HPDE6-E6E7 (cell line): ENCODE data around the gene UNC93A.
"Not testable (repeated sequence)": the region's sequence is repeated elsewhere in the genome, so short reads cannot be mapped to it uniquely, and the experiment has no call there.

Source experiments
- DNase-seq: peaks from one replicate; pipeline ENCODE4 v3.0.0; 2011; ENCODE audit warnings: missing footprints; ENCODE audit errors: extremely low spot score

UNC93A gene

DNA sequence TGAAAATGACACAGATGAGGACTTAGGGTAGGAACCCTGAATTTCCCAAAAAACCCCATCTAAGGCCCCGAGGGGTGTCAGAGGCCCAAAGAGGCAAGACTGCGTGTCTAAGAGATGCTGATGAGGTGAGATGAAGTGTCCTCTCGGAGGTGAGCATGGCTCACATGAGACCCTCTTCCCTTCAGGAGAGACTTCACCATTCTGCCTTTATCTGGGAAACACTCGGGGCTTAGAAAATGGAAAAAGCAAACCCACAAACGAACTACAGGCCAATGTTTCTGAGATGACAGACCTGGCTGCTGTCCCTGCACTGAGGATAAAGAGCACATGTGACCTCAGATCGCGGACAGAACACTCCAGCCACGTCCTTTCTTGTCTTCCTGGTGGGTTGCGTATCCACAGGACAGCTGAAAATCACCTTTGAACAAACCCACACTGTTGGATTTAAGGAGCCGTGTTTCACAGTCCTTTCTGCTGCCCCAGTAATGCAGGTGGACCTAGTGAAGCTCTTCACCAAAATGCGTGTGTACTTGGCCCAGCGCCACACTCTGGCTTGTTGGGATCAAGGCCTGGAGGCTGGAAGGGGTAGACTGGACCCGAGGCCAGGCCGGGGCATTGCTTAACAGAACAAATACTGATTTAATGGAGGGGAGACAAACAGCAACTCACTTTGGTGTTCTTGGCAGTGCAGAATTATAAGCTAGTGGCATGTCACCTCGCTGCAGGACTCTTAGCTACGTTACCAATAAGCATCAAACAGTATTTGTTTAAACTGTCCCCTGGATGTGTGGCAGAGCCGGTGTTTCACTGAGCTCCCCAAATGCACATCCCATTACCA, 18.5 kb downstream of the UNC93A start:
- DNase-seq: not testable (repeated sequence)

DNA sequence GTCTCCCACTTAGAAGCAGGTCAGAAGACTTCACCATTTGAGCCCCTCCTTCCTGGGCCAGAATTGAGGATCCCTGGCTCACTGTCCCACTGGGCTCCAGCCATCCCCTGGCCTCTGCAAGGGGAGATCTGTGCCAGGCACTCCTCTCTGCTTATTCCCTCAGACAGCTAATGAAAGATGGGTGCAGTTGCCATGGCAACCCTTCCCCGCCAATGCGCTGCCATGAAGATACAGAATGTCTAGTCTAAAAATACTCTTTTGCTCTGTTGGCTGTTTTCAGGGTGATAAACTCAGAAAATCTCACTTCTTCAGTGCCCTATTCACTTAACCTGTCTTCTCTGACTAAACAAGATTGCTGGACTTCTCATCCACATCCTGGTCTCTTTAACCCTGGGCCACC, 20.2 kb downstream of the UNC93A start:
- no peak for DNase-seq

DNA sequence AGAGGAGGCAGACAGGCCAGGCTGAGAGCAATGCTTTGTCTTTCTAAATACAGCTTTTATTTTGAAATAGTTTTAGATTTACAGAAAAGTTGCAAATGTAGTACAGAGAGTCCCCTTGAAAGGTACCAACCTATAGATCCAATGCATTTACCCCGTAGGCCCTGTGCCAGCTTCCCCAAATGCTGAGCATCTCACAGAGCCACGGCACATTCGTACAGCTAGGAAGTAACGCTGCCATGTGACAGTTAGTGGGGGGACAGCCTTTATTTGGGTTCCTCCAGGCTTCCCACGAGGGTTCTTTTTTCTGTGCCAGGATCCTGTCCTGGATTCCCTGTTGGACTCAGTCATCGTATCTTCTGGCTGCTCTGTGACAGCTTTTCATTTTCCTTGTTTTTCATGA, 20.6 kb downstream of the UNC93A start:
- not testable (repeated sequence) for DNase-seq

DNA sequence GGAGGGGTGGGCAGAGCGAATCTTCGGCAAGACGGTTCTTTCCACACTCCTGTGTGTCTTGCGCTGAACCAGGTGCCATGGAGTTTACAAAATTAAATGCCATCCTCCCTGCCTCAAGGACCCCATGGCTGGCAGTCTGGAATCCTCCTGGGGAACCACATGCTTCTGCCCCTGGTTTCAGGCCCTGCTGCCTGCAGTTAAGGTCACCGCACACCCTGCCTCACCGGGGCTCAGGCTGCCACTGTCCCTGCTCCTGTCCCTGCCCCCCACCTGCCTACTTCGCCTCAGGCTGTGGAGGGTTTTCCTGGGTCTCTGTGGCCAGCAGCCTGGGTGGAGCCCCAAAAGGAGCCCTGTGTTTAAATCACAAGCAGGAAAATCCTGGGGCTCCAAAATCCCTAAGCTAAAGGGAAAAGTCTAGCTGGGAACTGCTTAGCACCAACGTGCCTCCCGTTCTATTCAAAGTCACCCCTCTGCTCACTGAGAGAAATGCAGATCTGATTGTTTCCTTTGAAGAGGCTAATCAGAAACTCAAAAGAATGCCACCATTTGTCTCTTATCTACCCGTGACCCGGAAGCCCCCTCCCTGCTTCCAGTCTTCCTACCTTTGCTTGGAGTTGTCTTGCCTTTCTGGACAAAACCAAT, 23.2 kb downstream of the UNC93A start:
- DNase-seq: no peak

DNA sequence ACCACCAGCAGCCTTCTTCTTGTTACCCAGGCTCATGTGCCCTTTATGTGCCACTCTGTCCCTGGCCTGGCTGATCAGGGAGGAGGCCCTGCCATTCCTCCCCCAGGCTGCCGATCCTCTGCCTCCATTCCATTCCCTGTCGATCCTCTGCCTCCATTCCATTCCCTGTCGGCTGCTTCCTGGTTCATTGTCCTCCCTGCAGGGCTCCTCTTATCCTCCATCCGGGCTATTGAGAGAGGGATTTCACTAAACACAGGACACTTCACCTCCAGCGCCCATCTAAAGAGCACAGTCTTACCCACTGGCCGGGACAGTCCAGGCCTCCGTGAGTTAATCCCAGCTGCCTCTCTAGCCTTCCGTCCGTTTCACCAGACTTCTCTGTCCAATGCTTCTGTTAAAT, 26.1 kb downstream of the UNC93A start:
- DNase-seq: no peak

DNA sequence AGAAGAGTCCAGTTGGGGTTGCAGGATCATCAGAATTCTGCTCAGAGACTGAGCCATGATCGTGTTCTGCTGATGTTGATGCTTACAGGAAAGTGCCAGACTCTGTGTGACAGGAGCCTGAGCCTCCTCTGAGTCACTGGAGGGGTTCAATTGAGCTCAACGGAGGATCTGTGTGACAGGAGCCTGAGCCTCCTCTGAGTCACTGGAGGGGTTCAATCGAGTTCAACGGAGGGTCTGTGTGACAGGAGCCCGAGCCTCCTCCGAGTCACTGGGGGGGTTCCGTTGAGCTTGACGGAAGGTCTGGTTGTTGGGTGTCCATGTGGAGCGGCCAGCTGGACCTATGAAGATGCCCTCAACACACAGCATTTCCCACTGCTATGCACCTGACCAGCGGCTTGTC, 27.2 kb downstream of the UNC93A start:
- not testable (repeated sequence) for DNase-seq

DNA sequence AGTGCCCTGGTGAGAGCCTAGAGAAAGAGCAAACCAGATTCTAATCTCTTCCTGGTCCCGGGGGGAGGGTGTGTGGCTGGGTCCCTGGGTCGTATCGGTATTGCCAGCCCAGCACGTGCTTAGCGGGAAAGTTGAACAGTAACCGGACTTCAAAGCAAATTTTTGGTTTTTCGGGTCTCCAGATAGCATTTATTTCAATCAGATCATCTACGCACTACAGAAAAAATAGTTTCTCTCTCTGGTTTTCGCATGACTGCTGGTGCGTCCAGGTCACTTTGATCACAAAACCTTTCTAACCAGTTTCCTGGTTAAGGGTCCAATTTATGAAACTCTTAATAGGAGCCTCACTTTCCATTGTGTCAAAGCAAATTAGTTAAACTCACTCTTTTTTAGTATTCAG, 27.7 kb downstream of the UNC93A start:
- DNase-seq: not testable (repeated sequence)

DNA sequence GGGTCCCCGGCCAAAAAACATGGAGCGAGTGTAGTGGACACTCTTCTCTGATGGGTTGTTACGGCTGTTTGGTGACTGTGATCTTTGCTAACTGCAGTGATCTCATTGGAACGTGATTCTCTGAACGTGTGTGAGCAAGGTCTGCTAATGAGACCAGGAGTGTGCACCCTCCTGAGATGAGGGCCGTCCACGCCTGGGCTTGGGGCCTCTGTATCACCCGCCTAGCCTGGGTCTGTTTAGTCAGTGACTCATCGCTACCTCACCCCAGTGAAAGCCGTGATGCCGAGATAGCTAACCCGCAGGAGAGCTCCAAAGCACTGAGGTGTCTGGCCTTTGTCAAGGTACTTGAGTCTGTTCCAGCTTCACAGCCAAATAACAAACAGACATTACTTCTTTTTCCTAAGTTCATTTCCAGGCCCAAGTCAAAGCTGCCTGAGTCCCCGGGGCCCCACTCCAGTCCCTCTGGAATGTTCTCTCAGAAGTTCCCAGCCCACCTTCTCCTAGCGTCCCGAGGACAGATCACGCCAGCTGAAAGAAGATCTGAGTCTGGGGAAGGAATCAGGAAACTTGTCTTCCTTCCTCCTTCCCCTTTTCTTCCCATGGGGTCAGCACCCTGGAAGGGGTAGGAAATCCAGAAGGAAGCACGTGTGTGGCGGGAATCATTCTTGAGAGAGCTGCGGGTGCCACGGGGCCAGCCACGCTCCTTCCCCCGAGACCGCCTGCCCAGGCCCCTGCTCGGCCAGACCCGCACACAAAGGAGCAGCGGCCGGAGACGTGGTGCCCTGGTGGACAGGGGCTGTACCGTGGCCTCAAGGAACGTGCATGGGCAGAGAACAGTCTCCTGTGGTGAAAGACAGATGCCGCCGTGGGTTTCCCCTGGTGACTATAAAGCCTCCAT, 29.0 kb downstream of the UNC93A start:
- DNase-seq: not testable (repeated sequence)

DNA sequence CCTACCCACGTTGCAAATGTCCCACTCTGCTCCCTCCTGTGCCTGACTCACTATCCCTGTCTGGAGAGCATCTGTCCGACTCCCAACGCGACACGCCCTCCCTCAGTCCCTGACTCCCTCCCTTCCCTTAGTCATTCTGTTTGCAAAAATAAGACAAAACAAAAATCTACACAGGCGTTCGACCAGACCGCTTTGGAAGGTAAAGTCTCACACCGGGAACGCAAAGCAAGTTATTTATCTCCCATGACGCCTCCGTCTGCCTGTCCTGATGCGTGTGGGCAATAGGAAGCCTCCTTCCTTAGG, 29.6 kb downstream of the UNC93A start:
- DNase-seq: not testable (repeated sequence)

DNA sequence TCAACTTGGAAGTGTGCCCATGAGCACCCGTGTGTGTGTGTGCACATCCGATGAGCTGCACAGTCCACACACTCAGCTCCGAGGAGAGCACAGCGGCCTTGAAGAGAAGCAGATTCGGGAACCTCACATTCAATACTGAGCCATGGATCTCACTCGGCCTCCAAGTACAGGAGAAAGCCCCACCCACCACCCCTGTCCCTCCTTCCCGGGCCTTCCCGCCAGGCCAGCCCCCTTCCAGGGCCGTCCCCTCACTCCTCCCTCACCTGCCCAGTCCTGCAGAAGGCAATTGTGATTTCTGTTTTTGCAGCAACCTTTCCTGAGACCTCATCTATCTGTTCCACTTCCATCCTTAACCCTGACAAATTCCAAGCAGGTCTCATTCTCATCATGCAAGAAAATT, 30.1 kb downstream of the UNC93A start:
- not testable (repeated sequence) for DNase-seq

DNA sequence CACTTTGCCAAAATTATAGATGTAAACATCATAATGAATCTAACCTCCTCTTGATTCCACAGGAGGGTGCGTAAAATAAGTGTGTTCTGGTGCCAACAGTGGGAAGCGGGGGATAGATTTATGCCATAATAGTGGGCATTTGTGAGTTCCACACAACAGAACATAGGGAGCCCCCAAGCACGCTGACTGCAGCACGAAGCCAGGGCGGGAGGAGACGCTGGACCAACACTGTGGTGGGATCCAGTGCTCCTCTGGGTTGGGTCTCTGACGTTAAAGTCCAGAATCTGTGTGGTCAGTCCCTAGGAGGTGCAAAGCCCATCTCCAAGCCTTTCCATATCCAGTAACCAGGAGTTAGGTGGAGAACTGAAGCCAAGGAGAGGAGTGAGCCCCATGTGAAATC, 32.0 kb downstream of the UNC93A start:
- no peak for DNase-seq

DNA sequence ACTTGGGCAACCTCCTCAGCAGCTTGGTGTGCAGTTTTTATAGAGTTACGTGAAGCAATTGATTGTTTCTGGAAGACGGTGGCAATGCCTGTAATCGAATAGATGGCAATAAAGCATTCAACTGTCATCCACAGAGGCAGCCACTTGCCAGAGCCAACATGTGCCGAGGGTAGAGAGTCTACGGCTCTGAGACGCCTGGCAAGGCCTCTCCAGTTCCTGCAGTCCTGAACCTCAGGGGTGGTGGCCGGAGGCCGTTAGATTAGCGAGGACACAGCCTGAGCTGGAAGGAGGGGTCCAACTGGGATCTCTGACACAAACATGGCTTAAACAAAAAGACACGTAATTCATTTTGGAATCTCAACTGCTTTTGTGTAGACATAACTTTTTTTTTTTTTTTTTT, 33.0 kb downstream of the UNC93A start:
- no peak for DNase-seq

DNA sequence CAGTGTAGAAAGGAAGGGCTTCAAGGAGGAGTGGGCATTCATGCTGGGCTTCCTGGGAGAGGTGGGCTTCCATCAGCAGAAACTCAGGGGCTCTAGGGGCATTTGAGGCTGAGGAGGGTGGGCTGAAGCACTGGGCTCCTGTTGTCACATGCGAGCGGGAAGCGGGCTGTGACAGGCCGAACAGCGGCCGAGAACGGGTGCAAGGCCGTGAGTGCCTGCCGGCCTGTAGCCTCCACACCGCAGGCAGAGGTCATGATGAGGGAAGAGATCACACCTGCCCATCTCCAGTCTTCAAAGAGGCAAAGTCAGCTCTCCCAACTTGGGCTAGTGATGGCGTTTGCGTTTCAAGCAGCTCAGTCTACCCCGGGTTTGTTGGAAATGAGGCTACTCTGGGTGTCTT, 34.7 kb downstream of the UNC93A start:
- DNase-seq: no peak

DNA sequence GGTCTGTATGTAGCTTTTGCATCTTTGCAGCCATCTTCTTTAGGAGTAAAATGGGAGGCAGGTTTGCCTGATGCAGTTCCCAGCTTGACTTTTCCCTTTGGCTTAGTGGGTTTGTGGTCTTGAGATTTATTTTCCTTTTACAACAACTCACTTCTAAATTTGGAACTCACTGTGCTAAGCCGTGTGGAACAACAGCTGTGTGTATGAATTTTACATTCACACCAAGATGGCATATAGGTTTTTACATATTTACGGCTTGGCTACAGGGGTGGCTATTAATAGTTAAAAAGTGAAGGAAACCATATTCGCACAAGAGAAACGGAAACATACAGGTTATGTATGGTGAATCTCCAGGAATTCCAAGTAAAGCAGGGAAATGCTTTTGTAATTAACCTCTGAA, 36.3 kb downstream of the UNC93A start:
- no peak for DNase-seq

DNA sequence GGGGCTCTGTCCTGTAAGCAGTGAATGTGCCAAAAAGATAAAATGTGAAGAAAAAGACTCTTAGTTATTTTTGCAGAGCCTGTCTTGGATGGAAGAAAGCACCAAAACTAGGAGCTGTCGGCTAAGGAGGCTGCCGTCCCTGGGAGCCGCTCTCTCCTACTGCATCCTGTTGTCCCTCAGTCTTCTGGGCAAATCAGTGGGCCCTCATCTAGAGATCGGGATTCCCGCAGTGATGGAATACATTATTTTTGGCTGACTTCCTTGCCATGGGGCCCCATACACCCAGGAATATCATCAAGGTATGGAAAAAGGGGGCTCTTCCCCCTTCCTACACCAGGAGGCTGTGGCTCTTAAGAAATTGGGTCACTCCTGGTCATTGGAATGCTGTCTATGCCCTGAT, 37.0 kb downstream of the UNC93A start:
- DNase-seq: no peak

DNA sequence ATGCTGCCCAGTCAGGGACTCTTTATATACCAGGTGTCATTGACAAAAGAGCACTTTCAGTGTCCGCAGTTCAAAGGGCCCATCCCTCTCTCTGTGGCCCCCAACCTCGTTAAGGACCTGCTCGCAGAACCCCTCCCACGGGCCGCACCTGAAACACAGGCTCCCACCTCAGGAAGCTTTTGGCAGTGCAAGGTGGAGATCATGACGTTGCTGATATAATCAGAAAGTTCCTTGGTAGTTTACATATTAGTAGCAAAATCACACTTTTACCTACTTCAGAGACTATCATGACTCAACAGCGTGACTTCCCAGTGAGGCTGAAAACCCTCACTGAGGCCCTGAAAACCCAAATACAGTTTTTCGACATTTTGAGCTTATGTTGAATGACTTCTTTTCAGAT, 37.9 kb downstream of the UNC93A start:
- no peak for DNase-seq

DNA sequence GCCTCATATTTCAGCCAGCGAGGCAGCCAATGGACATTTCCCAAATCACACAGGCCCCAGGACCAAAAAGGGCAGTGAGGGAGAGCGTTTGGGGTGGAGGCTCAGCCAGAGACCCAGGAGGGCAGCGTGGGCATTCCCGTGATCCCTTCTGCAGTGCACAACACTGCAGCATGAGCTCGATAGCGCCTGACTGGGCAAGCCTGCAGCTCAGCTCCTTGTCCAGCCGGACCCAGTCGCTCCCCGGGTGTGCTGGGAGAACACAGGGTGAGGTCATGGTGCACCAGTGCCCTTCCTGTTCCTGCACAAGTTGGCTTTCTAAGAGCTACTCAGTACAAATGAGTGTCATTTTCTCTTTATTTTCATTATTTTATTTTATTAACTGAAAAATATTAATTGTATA, 39.6 kb downstream of the UNC93A start:
- DNase-seq: no peak

DNA sequence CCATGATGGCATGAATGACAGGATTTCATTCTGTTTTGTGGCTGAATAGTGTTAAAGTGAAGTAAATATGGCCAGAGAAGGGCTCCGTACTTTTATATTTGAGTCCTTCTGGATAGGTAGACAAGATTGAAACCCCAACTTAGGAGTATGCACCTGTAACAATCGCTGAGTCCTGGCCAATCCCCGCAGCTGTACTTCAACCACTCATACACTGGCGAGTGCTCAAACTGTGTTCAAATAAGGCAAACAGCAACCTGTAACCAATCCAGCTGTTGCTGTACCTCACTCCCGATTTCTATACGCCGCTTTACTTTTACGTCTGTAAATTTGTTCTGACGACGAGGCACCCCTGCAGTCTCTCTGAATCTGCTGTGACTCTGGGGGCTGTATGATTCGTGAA, 40.5 kb downstream of the UNC93A start:
- no peak for DNase-seq

DNA sequence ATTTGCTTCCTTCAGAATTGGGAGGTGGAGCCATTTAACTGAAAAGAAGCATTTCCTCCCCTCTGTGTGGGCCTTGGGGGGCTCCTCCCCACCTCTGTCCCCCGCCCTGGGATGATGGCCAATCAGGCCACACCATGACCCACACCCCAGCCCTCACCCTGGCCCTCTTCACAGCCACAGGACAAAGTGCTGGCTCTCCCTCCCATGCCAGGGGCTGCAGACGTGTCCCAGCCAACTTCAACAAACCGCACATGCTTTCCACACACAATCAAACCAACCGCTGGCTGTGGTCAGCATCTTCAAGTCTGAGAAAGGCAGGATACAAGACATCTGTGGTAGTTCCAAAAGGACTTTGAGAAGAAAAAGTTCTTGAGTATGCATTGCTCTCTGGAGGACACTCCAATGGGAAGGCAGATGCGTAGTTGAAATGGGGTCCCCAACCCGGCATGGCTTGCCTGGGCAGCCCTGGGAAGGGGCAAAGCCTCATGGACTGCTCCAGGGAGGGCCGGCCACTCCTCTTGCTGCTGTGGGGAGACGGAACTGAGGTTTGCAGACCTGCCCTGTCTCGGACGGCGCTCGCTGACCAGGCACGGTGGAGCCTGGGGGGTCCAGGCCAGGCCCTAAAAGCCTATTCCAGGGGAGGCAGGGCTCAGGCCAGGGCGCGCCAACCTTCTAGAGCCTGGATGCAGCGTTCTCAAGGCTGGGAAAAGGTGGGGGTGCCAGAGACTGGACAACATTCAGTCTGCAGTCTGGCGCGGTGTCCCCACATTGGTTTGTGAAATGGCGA, 45.9 kb downstream of the UNC93A start:
- DNase-seq: no peak

DNA sequence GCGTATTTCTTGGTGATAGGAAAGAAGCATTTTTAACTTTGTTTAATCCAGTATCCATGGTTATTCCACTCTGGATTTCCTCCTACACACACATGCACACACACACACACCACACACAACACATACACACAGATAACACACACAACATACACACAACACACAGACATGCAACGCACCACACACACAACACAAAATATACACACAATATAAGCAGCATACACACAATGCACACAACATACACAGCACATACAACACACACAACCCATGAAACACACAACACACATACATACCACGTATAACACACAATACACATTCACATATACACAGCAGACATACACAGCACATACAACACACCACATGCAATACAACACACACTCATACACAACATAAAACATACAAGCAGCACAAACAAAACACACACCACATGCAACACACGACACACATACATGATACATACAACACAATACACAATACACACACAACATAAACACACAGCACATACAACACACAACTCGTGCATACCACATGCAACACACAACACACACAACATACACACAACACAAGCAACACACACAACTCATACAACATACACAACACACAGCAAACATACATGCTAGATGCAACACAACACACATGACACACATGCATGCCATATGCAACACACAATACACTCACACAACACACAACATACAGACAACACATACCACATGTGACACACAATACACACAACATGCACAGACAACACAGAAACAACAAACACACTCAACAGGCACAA, 46.7 kb downstream of the UNC93A start:
- DNase-seq: no peak

DNA sequence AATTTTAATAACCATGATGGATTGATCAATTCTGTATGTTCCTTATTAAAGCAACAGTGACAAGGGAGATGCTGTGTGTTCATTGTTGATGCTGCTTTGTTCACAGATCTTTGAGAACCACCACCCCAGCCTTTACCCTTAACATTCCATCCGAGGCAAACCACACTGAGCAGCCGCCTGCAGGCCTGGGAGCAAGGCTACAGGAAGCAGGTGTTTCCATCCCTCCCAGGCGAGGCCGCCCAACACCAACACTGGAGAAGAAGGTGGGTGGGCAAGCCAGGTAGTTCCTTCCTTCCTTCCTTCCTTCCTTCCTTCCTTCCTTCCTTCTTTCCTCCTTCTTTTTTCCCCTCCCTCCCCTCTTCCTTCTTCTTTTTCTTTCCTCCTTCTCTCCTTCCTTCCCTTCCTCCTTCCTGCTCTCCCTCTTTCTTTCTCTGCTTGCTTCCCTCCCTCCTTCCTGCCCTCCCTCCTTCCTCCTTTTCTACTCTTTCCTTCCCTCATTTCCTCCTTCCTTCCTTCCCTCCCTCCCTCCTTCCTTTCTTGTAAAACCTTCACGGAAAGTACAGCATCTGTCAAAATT, 47.5 kb downstream of the UNC93A start:
- no peak for DNase-seq
